HFF-Myc (cell line): Measurements from ENCODE around the gene MCF2L.

Experiments used
- DNase-seq: peaks from one replicate; pipeline ENCODE4 v3.0.0-alpha.2; 2011; ENCODE audit warnings: low read depth; ENCODE audit errors: extremely low read depth
- H3K4me3 ChIP-seq: replicated peaks from 2 replicates; pipeline ENCODE4 v1.5.1; 2011; ENCODE audit warnings: low read depth, mild to moderate bottlenecking, control low read depth, low read length
- TF ChIP-seq, protein P1 (sequence below): IDR thresholded peaks from 2 replicates; pipeline ENCODE4 v1.5.1; 2012; ENCODE audit warnings: mild to moderate bottlenecking, low read depth, low read length, control low read depth; ENCODE audit errors: missing control alignments

Gene MCF2L

DNA sequence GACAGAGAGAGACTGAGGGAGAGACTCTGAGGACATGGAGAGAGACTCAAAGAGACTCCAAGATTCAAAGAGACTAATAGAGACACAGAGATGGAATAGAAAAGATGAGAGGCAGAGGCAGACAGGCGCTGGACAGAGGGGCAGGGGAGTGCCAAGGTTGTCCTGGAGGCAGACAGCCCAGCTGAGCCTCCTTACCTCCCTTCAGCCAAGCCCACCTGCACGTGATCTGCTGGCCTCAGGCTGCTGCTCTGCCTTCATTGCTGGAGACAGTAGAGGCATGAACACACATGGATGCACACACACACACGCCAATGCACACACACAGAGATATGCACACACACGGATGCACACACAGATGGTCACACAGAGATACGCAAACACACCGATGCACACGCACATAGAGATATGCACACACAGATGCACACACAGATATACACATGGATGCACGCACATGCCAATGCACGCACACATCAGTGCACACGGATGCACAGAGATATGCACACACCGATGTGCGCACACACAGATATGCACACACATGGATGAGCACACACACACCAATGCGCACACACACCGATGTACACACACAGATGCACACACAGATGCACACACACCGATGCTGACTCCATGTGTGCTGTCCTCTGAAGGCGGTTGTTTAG is 150.3 kb downstream of the MCF2L start:
- TF ChIP-seq, protein P1, sequence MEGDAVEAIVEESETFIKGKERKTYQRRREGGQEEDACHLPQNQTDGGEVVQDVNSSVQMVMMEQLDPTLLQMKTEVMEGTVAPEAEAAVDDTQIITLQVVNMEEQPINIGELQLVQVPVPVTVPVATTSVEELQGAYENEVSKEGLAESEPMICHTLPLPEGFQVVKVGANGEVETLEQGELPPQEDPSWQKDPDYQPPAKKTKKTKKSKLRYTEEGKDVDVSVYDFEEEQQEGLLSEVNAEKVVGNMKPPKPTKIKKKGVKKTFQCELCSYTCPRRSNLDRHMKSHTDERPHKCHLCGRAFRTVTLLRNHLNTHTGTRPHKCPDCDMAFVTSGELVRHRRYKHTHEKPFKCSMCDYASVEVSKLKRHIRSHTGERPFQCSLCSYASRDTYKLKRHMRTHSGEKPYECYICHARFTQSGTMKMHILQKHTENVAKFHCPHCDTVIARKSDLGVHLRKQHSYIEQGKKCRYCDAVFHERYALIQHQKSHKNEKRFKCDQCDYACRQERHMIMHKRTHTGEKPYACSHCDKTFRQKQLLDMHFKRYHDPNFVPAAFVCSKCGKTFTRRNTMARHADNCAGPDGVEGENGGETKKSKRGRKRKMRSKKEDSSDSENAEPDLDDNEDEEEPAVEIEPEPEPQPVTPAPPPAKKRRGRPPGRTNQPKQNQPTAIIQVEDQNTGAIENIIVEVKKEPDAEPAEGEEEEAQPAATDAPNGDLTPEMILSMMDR: no peak
- no peak for DNase-seq
- H3K4me3 ChIP-seq: no peak overlapping the region

- TF ChIP-seq, protein P1: no peak
- no peak overlapping the region for H3K4me3 ChIP-seq
- no peak for DNase-seq
These were observed 150.8 kb downstream of the MCF2L start for GRCh38 chr13:113119822-113120189.

GRCh38 chr13:113120300-113121182 is 151.5 kb downstream of the MCF2L start:
- no peak for DNase-seq
- H3K4me3 ChIP-seq: no peak overlapping the region
- TF ChIP-seq, protein P1: no peak

DNA sequence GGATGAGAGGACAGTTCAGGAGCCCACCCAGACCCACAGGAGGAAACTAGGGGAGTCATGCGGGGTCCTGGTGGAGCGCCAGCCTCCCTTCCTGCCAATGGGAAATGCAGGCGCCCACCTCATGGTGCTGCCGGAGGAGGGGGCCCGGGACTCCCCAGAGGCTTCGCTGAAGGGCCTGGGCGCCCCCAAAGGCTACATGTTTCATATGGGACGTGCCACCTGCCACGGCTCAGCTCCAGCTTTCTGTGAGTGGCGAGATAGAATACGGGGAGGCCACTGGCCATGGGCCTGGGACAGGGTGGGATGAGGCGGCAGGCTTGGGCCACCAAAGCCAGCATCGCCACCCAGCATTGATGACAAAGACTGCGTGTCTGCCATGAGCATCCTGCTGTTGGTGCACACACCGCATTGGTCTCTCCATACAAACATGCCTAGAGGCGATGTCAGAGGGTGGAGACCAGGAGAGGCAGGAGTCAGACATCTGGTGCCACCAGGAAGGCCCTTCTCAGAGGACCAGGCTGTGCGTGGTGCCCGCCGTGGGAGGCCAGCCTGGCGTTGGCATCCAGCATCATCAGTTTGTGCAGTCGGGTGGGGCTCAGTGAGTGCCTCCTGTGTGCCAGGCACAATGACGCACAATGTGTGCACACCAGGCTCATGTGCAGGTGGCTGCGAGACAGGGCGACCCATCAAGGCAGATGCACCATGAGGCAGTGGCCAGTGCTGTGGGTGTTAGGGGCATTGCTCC is 152.3 kb downstream of the MCF2L start:
- no peak for DNase-seq
- no peak overlapping the region for H3K4me3 ChIP-seq
- TF ChIP-seq, protein P1: no peak

DNA sequence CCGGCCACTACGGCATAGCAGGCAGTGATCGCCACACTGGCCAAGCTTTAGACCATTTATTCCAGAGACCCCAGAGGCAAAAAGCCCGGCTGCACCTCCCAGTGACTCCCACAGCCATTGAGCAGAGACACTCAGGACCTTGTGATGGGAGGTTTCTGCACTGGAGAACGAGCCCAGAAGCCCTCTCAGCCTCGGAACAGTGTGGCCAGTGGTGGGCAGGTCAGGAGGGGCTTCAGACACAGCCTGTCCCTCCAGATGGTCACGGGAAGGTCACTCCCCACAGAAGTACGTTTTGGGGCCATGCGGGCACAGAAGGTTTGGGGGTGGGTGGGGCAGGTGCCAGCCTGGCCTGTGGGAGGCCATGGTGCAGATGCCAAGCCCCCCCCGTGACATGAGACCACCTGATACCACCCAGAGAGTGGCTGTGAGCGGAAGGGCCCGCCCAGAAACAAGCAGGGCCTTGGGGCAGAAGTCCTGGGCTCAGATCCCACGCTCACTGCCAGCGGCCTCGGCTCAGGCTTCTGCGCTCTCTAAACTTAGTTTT is 153.0 kb downstream of the MCF2L start:
- no peak overlapping the region for H3K4me3 ChIP-seq
- TF ChIP-seq, protein P1: no peak
- no peak for DNase-seq

DNA sequence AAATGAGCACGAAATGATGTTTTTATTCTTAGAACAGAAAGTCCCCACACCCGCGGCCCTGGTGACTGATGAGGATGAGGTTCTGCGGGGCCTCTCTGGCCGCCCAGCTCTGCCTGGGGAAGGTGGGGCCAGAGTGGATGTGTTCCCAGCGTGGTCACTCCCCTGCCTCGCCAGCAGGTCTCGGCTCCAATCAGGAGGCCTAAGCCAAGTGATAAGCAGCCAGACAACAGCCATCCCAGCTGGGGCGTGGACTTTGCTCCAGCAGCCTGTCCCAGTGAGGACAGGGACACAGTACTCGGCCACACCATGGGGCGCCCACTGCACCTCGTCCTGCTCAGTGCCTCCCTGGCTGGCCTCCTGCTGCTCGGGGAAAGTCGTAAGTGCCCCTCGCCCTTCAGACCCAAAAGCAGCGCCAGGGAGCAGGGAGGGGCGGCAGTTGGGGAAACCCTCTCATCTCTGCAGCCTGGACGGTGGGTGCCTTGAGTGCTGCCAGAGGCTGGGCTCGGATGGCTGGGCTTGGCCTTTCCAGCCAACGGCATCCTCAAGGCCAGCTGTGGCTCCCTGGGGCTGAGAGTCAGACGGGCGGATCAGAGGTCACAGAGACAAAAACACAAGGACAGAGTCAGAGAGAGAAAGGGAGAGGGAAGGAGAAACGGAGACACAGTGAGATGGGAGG is 153.7 kb downstream of the MCF2L start, which contains the start of gene F10:
Gene F10 (plus strand): TSS at position 250 of the 676 bp plus-strand sequence. CDS start 57 bp downstream, at position 307.
- H3K4me3 ChIP-seq: peak within 1 kb of the TSS; percentile 22
- no peak for DNase-seq

More for the DNA sequence above, 153.7 kb downstream of the MCF2L start, which contains the start of gene F10:
- TF ChIP-seq, protein P1: no peak
